Measurements from ENCODE around the gene NDUFA13.
A peak's percentile ranks its signal among the peaks of the same experiment; 100 is the strongest.

Gene NDUFA13

GRCh38 chr19:19562665-19563347 lies 46.8 kb downstream of the NDUFA13 start:
- ChIA-PET POLR2A (no interaction called here), CTCF (interaction anchor here (0.7 to 2.9 kb wide), 3 partner anchors 9 to 18 kb away, joined by 3 to 17 read pairs (median 3); no protein-coding TSS in a partner anchor)
- peak; percentile 32 for TF ChIP-seq CTCF (IDR thresholded peaks at IDR 0.05; ENCODE audit: control extremely low read depth, extremely low read depth, low read depth, missing control alignments)
- DNase-seq (ENCODE audit: extremely low spot score): no peak

- ChIA-PET CTCF (interaction anchor here (0.7 kb wide), 1 partner anchor 9 kb away, joined by 3 read pairs; no protein-coding TSS in a partner anchor), POLR2A (no interaction called here)
- DNase-seq (ENCODE audit: extremely low spot score): no peak
- no peak for TF ChIP-seq CTCF (IDR thresholded peaks at IDR 0.05; ENCODE audit: control extremely low read depth, extremely low read depth, low read depth, missing control alignments)
Observed at GRCh38 chr19:19563348-19563848, 47.4 kb downstream of the NDUFA13 start.

DNA sequence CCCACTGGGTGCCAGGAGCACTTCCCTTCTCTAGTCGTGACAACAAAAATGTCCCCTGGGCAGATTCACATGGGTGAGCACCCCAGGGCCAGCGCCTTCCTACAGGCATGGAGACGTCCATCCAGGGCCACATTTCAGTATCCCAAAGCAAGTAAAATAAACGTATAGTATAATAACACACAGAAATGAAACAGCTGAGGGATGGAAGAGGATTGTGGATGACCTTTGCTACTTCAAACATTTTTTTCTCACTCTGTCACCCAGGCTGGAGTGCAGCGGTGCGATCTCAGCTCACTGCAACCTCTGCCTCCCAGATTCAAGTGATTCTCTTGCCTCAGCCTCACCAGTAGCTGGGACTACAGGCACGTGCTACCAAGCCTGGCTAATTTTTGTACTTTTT lies 50.3 kb downstream of the NDUFA13 start:
- CTCF ChIA-PET: interaction anchor here (2.4 to 8.5 kb wide), 2 partner anchors 12 to 34 kb away, joined by 5 to 93 read pairs; no protein-coding TSS in a partner anchor

DNA sequence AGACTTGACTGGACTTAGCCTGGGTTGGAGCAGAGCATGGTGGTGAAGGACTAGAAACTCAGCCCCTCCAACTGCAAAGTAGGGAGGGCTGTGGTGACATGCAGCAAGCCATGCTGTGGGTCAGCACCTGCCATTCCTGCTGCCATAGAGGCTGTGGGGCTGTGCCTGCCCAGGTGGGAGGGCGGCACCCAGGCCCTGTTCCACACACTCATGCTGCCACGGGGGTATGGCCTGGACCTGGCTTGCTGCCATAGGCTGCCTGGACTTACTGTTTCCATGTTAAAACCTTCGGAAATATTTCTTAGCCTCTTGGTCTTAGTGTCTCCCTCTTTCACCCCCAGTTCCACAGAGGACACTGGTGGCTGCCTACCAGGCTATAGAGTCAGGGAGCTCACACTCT lies 51.4 kb downstream of the NDUFA13 start:
- CTCF ChIA-PET: interaction anchor here (2.1 to 8.5 kb wide), 3 partner anchors 9 to 35 kb away, joined by 5 to 93 read pairs (median 7); no protein-coding TSS in a partner anchor
- TF ChIP-seq CTCF (IDR thresholded peaks at IDR 0.05; ENCODE audit: control extremely low read depth, extremely low read depth, low read depth, missing control alignments): no peak

More for the DNA sequence above, 50.3 kb downstream of the NDUFA13 start:
- no peak for TF ChIP-seq CTCF (IDR thresholded peaks at IDR 0.05; ENCODE audit: control extremely low read depth, extremely low read depth, low read depth, missing control alignments)
- no peak for DNase-seq (ENCODE audit: extremely low spot score)
- POLR2A ChIA-PET: no interaction called here

DNA sequence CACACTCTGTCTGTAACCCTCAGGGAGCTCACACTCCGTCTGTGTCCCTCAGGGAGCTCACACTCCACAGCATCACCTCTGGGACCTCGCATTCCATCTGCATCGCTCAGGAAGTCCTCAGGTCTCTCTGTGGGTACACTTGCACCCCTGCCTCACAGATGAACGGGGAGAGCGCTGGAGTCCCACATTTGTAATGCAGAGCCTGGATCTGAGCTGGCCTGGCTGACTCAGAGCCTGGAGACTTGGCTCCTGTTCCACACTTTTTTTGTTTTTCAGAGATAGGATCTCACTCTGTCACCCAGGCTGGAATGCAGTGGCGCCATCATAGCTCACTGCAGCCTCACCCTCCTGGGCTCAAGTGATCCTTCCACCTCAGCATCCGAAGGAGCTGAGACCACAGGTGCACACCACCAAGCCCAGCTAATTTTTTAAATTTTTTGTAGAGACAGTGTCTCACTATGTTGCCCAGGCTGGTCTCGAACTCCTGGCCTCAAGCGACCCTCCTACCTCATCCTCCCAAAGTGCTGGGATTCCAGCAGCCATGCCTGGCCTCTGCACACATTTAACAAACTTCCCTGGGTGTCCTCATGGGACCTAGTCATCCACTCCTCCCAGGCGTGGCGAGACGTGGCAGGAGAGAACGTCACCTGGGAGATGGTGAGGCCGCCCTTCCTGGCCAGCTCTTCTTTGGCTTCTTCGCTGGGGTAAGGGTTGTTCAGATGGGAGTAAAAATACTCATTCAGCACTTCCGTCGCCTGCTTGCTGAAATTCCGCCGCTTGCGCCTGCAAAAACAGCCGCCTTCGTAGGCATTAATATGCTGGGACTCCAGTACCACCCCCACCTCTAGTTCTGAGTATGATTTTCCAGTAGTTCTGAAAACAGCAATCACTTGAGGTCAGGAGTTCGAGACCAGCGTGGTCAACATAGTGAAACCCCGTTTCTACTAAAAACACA lies 53.1 kb downstream of the NDUFA13 start:
- no peak for DNase-seq (ENCODE audit: extremely low spot score)
- POLR2A ChIA-PET: interaction anchor here (0.6 kb wide), 1 partner anchor 11 kb away, joined by 3 read pairs; no protein-coding TSS in a partner anchor
- CTCF ChIA-PET: interaction anchor here (0.6 to 8.5 kb wide), 6 partner anchors 9 to 44 kb away, joined by 3 to 93 read pairs (median 4); no protein-coding TSS in a partner anchor
- TF ChIP-seq CTCF (IDR thresholded peaks at IDR 0.05; ENCODE audit: control extremely low read depth, extremely low read depth, low read depth, missing control alignments): no peak

More for the DNA sequence above, 51.4 kb downstream of the NDUFA13 start:
- POLR2A ChIA-PET: no interaction called here
- DNase-seq (ENCODE audit: extremely low spot score): no peak

DNA sequence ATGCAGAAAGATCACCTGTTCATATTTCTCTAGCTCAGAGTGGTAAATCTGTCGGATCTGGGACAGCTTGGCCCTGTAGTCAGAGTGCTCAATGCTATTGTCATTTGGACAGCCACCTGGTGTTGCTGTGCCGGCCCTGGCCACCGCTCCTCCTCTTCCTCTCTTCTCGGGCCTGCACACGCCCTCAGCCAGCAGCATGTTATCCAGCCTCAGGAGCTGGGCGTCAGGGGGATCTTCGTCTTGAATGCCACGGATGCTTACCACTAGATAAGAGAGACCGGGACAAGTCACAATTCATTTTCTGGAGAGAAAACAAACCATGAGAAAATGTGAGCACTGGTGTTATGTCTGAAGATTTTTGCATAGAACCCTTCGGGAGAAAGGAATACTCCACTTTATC lies 54.5 kb downstream of the NDUFA13 start:
- DNase-seq (ENCODE audit: extremely low spot score): no peak
- ChIA-PET CTCF (interaction anchor here (8.5 kb wide), 1 partner anchor 17 kb away, joined by 93 read pairs; no protein-coding TSS in a partner anchor), POLR2A (interaction anchor here (0.6 kb wide), 1 partner anchor 414 kb away, joined by 3 read pairs; no protein-coding TSS in a partner anchor)
- TF ChIP-seq CTCF (IDR thresholded peaks at IDR 0.05; ENCODE audit: control extremely low read depth, extremely low read depth, low read depth, missing control alignments): no peak
